IPS-18a (cell line): ENCODE measurements around the gene PLD1.

Experiments
- H3K27ac ChIP-seq: one replicate; pipeline ENCODE4 v1.5.1; 2013; ENCODE audit warnings: low read length
- H3K27me3 ChIP-seq: one replicate; pipeline ENCODE4 v1.6.1; 2013; ENCODE audit warnings: mild to moderate bottlenecking, low read length; ENCODE audit not compliant: control insufficient read depth, insufficient read depth
- H3K36me3 ChIP-seq: one replicate; pipeline ENCODE4 v1.6.1; 2013; ENCODE audit warnings: low read depth, low read length; ENCODE audit not compliant: control insufficient read depth
- H3K4me1 ChIP-seq: one replicate; pipeline ENCODE4 v1.6.1; 2013; ENCODE audit warnings: low read depth, low read length; ENCODE audit not compliant: control insufficient read depth
- H3K4me3 ChIP-seq: one replicate; pipeline ENCODE4 v1.5.1; 2013; ENCODE audit warnings: low read length
- H3K9ac ChIP-seq: one replicate; pipeline ENCODE4 v1.6.1; 2013; ENCODE audit warnings: mild to moderate bottlenecking, low read length, moderate library complexity
- H3K9me3 ChIP-seq: one replicate; pipeline ENCODE4 v1.6.1; 2013; ENCODE audit warnings: low read depth, low read length; ENCODE audit not compliant: control insufficient read depth

The PLD1 gene

DNA sequence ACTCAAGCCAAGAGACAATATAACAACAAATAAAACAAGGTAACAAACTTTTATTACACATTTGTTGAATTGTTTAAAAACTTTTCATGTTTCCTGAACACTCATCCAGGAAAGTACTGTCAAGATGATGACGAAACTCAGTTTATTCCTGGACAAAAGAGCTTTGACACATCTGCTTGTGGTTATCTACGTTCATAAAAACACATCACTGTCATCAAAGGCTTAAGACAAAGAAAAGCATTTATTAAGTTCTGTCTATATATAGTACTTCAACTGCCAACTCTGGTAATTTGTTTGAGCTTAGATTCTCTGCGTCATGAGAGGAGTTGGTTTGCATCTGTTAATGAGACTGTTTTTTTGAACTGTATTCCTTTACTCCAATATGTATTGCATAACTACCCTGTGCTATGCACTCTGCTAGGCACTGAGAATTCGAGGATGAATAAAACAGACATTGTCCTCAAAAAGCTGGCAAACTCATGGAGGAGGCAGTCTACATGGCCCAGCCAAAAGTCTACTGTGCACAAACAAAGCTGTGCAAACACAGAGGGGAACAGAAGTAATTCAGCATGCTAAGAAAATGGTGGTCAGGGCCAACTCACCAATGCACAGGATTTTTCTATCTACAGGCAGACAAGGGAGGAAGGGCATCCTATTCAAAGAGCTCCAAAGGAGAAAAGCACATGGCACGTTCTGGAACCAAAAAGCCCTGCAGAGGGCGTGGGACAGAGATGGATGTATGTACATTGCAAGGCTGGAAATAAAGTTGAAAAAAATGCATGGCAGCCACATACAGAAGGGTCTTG lies 21.5 kb downstream of the PLD1 start:
- no peak overlapping the region for H3K9ac ChIP-seq
- peaks cover 9% of the 10 kb centered on the region for H3K4me1 ChIP-seq
- no peak overlapping the region for H3K27ac ChIP-seq
- H3K4me3 ChIP-seq = no peak overlapping the region
- no peaks in the 10 kb centered on the region for H3K27me3 ChIP-seq
- no peaks in the 10 kb centered on the region for H3K36me3 ChIP-seq
- H3K9me3 ChIP-seq = no peaks in the 10 kb centered on the region

DNA sequence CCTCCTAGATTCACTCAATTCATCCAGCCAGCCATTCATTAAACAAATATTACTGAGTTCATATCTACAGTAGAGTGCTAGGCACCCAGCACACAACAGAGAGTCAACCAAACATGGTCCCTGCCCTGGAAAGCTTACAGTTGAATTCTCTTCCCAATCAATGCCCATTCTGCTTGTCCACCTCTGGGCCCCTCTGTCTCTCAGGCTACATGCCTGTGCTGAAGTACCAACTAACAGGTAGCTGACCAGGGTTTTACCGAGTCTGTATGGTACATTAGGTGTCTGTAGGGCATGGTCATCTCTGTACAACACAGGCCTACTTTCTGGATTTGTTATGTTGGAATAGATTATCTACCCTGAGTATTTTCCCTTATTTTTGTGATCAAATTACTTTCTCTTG lies 23.3 kb downstream of the PLD1 start:
- H3K36me3 ChIP-seq = no peaks in the 10 kb centered on the region
- no peak overlapping the region for H3K9ac ChIP-seq
- H3K4me1 ChIP-seq = peaks cover 9% of the 10 kb centered on the region
- H3K4me3 ChIP-seq = no peak overlapping the region
- H3K27ac ChIP-seq = no peak overlapping the region
- H3K27me3 ChIP-seq = no peaks in the 10 kb centered on the region
- no peaks in the 10 kb centered on the region for H3K9me3 ChIP-seq

DNA sequence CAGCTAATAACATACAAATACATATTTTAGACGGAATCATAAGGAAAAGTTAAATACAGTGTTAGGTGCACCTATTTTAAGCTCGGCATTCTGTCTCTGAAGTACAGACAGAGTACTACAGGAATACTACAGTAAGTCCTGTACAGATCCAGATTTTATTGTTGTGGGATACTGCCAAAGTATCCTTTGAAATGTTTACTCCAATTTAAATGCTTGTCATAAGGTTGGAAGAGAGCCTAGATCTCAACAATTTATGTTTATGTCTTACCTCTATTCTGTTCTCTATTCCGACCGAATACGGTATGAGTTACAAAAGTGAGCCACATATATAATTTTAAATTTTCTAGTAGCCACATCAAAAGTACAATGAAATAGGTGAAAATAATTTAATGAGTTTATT lies 25.3 kb downstream of the PLD1 start:
- Histone ChIP-seq H3K9ac (no peak overlapping the region), H3K27me3 (no peaks in the 10 kb centered on the region), H3K9me3 (no peaks in the 10 kb centered on the region), H3K36me3 (no peaks in the 10 kb centered on the region), H3K27ac (no peak overlapping the region), H3K4me3 (no peak overlapping the region), H3K4me1 (no peaks in the 10 kb centered on the region)

DNA sequence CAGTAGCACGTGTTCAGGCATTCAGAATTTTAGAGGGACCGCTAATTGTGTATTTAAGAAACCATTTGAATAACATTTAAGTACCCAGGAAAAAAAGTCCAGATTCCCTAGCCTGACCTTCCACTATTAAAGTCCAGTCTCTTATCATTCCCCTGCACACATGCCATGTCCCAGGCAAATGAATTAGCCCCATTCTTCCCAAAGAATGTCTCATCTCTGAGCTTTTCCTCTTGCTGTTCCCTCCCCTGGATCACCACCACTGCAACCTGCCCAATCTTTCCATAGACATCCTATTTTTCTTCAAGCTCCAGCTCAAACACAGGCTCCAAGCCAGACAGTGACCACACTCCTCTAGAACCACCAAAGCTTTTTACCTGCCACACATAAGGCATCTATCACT lies 25.9 kb downstream of the PLD1 start:
- no peak overlapping the region for H3K4me3 ChIP-seq
- no peaks in the 10 kb centered on the region for H3K9me3 ChIP-seq
- no peaks in the 10 kb centered on the region for H3K27me3 ChIP-seq
- H3K4me1 ChIP-seq = no peaks in the 10 kb centered on the region
- H3K27ac ChIP-seq = no peak overlapping the region
- no peaks in the 10 kb centered on the region for H3K36me3 ChIP-seq
- no peak overlapping the region for H3K9ac ChIP-seq

DNA sequence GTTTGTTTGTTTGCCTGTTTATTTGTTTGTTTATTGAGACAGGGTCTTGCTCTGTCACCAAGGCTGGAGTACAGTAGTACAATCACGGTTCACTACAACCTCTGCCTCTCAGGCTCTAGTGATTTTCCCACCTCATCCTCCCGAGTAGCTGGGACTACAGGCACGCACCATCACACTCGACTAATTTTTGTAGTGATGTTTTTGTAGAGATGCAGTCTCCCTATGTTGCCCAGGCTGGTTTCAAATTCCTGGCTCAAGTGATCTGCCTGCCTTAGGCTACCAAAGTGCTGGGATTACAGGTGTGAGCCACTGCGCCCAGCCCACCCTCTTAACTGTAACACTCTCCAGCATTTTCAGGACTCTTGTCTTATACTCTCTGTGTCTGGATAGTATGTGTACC lies 26.7 kb downstream of the PLD1 start:
- Histone ChIP-seq H3K27ac (no peak overlapping the region), H3K9ac (no peak overlapping the region), H3K4me3 (no peak overlapping the region), H3K36me3 (no peaks in the 10 kb centered on the region), H3K27me3 (no peaks in the 10 kb centered on the region), H3K4me1 (no peaks in the 10 kb centered on the region), H3K9me3 (no peaks in the 10 kb centered on the region)

DNA sequence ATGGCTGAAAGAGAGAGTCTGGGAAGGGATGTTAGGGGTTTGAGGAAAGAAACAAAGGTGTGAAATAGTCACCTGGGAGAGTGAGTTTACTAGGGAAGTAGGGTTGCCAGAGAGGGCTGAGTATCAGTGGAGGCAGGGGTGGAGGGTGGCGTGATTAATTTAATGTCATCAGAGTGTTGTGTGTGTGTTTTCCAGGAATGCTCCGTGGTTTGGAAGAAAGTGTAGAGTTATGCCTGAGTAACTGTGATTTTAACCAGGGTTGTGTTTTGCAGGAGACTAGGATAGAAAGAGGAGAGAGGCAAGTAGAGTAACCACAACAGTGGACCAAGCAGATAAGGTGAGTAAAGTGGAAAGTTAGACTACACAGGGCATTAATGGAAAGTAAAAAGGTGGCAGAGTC lies 27.2 kb downstream of the PLD1 start:
- H3K36me3 ChIP-seq = no peaks in the 10 kb centered on the region
- H3K9ac ChIP-seq = no peak overlapping the region
- no peak overlapping the region for H3K27ac ChIP-seq
- no peaks in the 10 kb centered on the region for H3K27me3 ChIP-seq
- H3K4me1 ChIP-seq = no peaks in the 10 kb centered on the region
- no peaks in the 10 kb centered on the region for H3K9me3 ChIP-seq
- no peak overlapping the region for H3K4me3 ChIP-seq

DNA sequence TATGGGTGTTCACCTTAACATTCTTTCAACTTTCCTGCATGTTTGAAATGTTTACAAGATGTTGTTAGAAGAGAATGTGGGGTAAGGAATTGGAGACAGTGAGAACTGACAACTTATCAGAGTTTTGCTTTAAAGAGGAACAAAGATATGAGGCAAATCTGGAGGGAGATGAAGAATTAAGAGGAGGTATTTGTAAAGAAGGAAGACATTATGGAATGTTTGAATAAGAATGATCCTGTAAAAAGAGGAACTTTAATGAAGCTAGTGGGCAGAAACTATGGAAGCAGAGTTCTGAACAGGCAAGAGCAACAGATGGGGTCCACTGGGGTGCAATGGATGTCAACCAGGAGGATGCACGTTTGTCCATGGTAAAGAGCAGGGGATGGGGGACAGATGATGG lies 27.7 kb downstream of the PLD1 start:
- Histone ChIP-seq H3K36me3 (no peaks in the 10 kb centered on the region), H3K27me3 (no peaks in the 10 kb centered on the region), H3K9me3 (no peaks in the 10 kb centered on the region), H3K4me1 (no peaks in the 10 kb centered on the region), H3K4me3 (no peak overlapping the region), H3K9ac (no peak overlapping the region), H3K27ac (no peak overlapping the region)

DNA sequence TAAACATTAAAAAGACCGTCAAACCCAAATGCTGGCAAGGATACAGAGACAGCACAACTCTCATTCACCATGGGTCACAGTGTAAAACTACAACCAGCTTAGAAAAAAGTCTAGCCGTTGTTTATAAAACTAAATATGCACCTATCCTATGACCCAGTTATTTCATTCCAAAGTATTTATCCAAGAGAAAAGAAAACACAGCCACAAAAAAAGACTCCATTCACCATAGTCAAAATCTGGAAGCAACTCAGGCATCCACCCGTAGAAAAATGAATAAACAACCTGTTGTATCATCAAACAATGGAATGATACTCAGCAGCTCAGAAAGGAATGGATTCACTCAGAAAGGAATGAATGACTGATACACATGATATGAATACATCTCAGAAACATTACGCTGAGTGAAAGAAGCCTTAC lies 28.6 kb downstream of the PLD1 start:
- H3K9me3 ChIP-seq = no peaks in the 10 kb centered on the region
- no peak overlapping the region for H3K9ac ChIP-seq
- H3K4me3 ChIP-seq = no peak overlapping the region
- peaks cover 3% of the 10 kb centered on the region for H3K4me1 ChIP-seq
- no peaks in the 10 kb centered on the region for H3K27me3 ChIP-seq
- H3K36me3 ChIP-seq = no peaks in the 10 kb centered on the region
- H3K27ac ChIP-seq = no peak overlapping the region

DNA sequence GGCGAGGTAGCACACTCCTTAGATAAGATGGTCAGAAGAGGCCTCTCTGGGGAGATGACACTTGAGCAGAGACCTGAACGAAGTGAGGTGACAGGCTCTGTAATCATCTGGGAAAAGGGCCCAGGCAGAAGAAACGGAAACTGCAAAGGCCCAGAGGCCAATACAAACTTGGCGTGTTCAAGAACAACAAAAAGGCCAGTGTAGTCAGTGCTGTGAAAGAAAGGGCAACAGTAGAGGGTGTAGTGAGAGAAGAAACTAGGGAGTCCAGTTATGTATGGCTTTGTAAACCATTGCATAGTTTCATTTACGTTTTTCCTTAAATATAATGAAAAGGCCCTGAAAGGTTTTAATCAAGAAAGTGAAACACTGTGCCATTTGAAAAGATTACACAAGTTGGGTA lies 31.8 kb downstream of the PLD1 start:
- H3K9ac ChIP-seq = no peak overlapping the region
- no peaks in the 10 kb centered on the region for H3K9me3 ChIP-seq
- no peaks in the 10 kb centered on the region for H3K36me3 ChIP-seq

DNA sequence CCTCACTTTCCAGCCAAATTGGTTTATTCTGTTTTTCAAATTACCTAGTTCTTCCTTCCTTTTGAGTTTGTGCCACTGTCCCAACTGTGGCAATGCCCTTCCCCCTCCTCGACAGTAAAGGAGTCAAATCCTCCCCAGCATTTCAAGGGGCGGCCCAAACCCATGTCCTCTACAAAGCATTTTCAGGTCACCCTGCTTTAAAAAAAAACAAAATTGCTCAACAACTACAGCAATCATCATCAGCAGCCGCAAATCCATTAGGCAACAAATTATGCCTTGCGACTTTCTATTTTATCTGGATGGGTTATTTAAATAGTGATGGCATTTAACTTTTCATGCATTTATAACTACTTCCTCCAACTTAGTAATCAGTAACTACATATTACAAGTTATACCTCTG lies 32.7 kb downstream of the PLD1 start:
- Histone ChIP-seq H3K9ac (no peak overlapping the region), H3K36me3 (no peaks in the 10 kb centered on the region), H3K4me3 (no peak overlapping the region), H3K27me3 (no peaks in the 10 kb centered on the region), H3K9me3 (no peaks in the 10 kb centered on the region), H3K4me1 (peaks cover 3% of the 10 kb centered on the region), H3K27ac (no peak overlapping the region)

More for the DNA sequence above, 31.8 kb downstream of the PLD1 start:
- no peak overlapping the region for H3K27ac ChIP-seq
- no peak overlapping the region for H3K4me3 ChIP-seq
- H3K27me3 ChIP-seq = no peaks in the 10 kb centered on the region
- peaks cover 3% of the 10 kb centered on the region for H3K4me1 ChIP-seq

DNA sequence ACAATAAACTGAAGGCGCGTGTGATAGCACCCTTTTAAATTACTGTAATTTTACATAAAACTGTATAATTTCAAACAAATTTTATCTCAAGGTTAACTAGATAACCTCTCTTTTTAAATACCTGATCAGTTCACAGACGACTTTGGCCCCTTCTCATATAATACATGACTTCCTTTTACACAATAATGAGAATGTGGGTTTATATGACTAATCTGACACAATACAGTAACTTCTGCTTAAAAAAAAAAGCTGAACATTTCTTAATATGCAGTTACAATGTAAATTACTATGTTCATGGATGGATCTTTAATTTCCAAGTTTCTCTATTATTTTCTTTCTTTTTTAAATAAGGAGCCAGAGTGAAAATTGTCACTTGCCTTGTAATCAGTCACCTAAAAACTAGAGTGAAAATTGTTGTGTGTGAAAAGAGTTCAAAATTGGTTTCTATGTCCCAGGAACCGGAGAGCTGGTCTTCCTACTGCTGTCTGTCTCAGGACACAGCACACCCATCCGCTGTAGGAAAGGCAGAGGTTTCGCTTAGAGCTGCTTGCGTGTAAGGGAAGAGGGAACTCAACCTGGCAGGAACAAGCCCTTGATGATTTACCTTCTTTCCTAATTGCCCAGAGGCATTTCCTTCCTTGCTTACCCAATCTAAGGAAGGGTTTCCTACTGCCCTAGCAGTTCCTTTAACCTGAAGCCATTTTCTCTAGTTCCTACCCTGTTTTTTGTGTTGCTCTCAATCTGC lies 33.3 kb downstream of the PLD1 start:
- Histone ChIP-seq H3K4me3 (no peak overlapping the region), H3K27me3 (no peaks in the 10 kb centered on the region), H3K27ac (no peak overlapping the region), H3K36me3 (no peaks in the 10 kb centered on the region), H3K9me3 (no peaks in the 10 kb centered on the region), H3K9ac (no peak overlapping the region), H3K4me1 (peaks cover 3% of the 10 kb centered on the region)

DNA sequence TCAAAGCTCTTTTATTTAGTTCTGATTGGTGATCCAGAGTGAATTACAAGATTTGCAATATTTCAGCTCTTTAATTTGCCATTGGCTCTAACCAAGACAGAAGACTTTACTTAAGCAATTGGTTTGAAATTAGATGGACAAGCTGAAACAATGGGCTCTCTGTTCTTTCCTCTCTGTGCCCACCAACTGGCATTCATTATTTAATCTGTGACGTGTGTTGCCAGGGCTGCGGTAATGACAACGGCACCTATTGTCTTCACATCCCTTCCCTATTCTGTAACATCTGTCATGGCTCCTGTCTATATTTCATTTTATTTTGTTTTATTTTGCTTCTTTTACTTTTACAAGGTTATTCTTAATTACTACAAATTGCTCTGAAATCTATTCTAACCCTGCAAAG lies 33.9 kb downstream of the PLD1 start:
- H3K4me1 ChIP-seq = peaks cover 3% of the 10 kb centered on the region
- H3K27me3 ChIP-seq = no peaks in the 10 kb centered on the region
- no peaks in the 10 kb centered on the region for H3K9me3 ChIP-seq
- no peaks in the 10 kb centered on the region for H3K36me3 ChIP-seq
- H3K27ac ChIP-seq = no peak overlapping the region
- H3K4me3 ChIP-seq = no peak overlapping the region
- no peak overlapping the region for H3K9ac ChIP-seq
